Measurements from ENCODE around the gene CUEDC1.

CUEDC1 gene

GRCh38 chr17:57874434-57875289 lies 80.5 kb downstream of the CUEDC1 start:
- DNase-seq, result peak; percentile 36 to 47

DNA sequence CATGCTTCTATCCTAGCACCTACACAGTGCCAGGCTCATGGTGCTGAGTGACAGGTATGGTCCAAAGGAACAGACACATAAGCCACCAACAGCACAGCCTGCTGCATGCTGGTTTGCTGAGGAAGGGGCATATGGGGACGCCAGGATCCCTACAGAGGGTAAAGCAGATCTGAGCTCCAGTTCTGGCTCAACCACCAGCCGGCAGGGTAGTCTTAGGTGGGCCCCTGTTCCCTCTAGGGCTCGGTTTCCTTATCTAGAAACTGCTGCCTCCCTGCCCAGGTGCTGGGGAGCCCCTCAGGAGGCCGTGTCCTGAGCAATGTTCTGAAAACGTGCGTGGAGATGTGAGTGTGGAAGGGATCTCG lies 81.2 kb downstream of the CUEDC1 start:
- no peak for DNase-seq

GRCh38 chr17:57873261-57874057 lies 81.8 kb downstream of the CUEDC1 start:
- DNase-seq, result no peak

DNA sequence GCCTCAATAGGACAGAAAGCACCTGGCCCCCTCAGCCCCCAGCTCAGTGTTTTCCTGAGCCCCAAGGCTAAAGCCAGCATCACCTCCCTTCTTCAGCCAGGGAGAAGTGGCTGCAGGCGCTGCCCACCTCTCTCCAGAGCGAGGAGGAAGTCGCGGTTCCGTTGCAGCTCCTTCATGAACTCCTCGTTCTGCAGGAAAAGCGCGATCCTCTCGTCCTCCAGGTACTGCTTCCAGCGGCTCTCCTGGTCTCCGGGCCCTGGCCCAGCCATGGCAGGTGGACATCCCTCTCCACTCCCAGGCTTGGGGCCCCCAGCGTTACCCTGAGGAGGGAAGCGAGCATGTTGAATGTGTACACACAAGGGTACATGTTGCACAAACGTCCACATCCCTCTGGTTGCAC lies 82.7 kb downstream of the CUEDC1 start:
- DNase-seq, result no peak

DNA sequence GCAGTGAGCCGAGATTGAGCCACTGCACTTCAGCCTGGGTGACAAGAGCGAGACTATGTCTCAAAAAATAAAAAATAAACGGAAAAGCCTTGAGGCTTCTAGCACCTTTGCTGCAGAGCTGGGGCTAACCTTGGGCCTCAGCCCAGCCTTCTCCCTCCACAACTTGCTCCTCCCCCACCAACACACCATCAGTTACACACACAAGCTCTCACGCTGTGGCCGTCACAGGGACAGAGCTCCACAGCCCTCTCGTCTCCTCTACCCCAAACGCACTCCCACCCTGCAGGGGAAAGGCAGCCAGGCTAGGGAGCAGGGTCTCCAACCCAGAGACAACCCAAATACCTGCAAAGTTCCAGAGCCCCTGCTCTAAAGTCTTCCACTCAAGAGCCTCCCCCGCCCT lies 83.3 kb downstream of the CUEDC1 start:
- no peak for DNase-seq

DNA sequence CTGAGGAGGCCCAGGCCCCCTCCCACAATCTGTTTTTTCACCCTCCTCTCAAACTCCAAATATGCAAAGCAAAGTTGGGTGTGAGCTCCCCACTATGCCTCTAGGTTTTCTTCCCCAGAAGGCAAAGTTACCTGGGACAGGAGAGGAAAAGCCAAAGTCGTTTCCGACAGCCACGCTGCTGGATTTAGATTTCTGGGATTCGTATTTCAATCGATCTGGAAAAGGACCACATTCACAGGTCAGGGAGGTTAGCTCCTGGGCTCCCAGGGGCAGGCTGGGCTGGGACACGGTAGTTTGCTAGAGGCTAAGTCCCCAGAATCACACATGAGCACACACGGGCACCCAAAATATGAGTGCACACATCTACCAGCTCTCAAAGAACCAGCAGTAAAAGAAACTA lies 84.1 kb downstream of the CUEDC1 start:
- no peak for DNase-seq

- DNase-seq, result no peak
Measured at GRCh38 chr17:57870283-57870635, 85.0 kb downstream of the CUEDC1 start.

GRCh38 chr17:57869617-57870282 lies 85.5 kb downstream of the CUEDC1 start:
- DNase-seq, result no peak

GRCh38 chr17:57868910-57869616 lies 86.1 kb downstream of the CUEDC1 start:
- no peak for DNase-seq

DNA sequence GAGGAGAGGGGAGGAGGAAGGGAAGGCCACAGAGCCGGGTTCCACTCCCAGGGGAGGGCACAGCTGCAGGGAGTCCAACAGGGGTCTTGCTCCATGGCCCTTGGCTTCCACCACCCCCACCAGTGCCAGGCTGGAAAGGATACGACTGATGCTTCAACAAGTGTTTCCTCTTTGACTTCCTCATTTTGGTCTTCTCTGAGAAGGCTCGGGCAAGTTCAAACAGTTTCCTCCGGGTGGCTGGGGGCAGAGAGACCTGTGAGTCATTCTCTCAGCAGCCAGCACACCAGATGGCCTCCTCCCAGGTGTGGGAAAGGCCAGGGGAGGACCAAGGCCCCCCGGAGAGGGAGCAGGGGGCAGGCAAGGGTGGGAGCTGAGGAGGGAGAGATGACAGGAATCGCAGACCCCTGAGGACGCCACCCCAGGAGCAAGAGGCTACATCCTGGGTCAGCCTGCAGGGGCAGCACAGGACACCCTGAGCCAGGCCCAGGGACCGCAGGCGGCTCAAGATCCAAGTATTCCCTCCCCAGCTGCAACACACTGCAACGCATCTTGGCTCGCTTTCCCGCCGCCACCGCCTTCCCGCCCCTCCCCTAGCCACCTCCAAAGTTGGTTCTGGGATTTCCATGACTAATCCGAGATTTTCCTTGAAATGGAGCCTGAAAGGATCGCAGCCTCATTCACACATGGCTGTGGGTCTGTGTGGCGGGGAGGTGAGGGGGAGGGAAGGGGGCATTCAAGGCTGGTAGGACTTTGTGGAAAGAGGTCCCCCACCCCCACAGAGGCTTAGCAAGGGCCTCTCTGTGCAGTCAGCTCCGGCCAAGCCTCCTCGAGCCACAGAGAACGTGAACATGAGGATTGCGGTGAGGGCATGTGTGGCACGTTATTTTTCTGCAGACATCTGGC lies 87.0 kb downstream of the CUEDC1 start:
- peak in 1 of 2 experiments; percentile 28 for DNase-seq

GRCh38 chr17:57867126-57867525 lies 88.1 kb downstream of the CUEDC1 start:
- DNase-seq, result no peak

DNA sequence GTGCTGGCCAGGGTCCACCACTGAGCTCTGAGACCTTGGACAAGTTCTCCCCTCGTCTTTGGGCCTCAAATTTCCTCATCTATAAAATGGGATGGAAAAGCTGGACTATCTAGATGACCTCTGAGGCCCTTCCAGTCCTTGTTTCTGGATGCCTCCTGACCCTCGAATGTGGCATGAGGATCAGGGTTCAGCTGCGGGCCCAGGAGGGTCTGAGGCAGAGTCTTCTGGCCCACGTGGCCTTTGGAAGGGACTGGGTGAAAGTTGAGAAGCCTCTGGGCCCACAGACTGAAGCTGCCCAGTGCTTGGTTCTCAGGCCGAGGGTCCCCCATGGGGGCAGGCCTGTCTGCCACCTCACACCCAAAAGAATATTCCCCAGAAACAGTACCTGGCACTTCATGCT lies 88.5 kb downstream of the CUEDC1 start:
- no peak for DNase-seq

- no peak for DNase-seq
Measured at GRCh38 chr17:57866319-57866718, 88.9 kb downstream of the CUEDC1 start.

- no peak for DNase-seq
Measured at GRCh38 chr17:57864273-57864672, 90.9 kb downstream of the CUEDC1 start.

DNA sequence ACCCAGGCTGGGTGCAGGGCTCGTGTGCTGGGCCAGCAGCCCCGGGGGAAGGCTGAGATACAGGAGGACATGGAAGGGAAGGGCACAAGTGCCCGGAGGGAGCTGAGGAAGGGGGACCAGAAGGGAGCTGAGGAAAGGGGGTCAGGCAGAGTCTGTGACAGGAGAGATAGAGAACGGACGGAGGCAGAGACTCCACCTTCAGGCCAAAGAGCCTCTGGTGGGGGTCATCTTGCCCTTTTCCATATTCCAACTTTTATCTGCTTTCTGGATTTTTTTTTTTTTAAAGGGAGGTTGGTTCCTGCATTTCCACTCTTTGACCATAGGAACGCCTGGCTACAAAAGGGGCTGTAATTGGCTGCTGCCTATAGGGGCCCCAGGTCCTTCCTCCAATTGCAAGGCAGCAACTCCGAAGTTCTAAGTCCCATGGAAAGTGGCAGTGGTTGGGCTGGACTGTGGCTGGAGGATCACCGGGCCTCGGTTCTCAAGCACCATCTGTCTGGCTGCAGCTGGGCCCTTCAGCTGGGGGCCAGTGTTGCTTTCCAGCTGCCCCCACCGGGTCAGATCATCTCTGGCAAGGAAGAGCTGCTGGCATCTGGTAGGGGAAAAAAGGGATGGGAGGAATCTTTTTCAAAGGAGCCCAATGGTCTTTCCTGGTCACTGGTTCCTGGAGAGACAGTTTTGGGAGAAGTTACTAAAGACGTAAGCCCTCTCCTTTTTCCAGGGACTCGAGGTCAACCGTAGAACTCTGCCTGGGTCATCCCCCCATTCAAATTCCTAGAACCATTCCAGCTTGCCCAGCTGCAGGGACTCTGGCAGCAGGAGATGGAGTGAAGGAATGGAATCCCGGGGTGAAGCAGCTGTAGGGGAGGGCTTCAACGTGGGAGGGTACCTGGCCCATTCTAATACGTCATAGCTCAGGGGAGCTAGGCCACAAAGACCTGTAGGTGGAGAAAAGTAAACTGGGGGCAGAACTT lies 92.2 kb downstream of the CUEDC1 start:
- no peak for DNase-seq

GRCh38 chr17:57861790-57862693 lies 93.2 kb downstream of the CUEDC1 start:
- DNase-seq, result no peak

- DNase-seq, result peak; percentile 27 to 38
Measured at GRCh38 chr17:57861000-57861789, 94.0 kb downstream of the CUEDC1 start.

DNA sequence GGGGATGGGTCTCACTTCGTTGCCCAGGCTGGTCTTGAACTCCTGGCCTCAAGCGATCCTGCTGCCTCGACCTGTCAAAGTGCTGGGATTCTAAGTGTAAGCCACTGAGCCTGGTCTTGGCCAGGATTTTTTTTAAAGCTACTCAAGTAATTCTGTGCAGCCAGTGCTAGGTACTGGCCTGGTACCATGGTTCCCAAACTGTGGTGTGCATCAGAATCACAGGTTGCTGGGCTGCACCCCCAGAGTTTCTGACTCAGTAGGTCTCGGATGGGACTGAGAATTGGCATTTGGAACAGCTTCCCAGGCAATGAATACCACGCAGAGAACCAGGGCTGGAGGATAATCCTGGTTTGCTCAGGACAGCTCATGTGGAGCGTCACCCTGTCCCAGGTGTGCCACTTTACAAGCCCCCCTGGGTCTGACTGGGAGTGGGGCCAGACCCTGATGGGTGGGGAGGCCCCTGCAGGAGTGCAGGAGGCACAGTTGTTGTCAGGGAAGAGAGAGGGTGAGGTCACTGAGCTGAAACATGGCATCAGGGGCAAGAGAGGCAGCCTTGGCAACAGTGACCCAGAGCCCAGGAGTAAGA lies 94.7 kb downstream of the CUEDC1 start:
- no peak for DNase-seq
